Measurements from ENCODE around the gene FSD1.
"Not testable (repeated sequence)": the region's sequence is repeated elsewhere in the genome, so short reads cannot be mapped to it uniquely, and the experiment has no call there.

Gene FSD1

GRCh38 chr19:4346020-4346383, 41.6 kb downstream of the FSD1 start:
- no peak for DNase-seq

GRCh38 chr19:4347521-4347920, 43.1 kb downstream of the FSD1 start:
- DNase-seq, result no peak

- not testable (repeated sequence) for DNase-seq
Measured at GRCh38 chr19:4349225-4349624, 44.8 kb downstream of the FSD1 start.

GRCh38 chr19:4350111-4350510, 45.7 kb downstream of the FSD1 start:
- DNase-seq, result no peak

GRCh38 chr19:4350726-4351125, 46.3 kb downstream of the FSD1 start:
- no peak for DNase-seq

- DNase-seq, result no peak
Measured at GRCh38 chr19:4352701-4353121, 48.3 kb downstream of the FSD1 start.

GRCh38 chr19:4354282-4354681, 49.9 kb downstream of the FSD1 start:
- DNase-seq, result no peak

GRCh38 chr19:4354897-4355296, 50.5 kb downstream of the FSD1 start:
- DNase-seq, result no peak

GRCh38 chr19:4357095-4357797, 52.8 kb downstream of the FSD1 start:
- no peak for DNase-seq

- DNase-seq, result no peak
Measured at GRCh38 chr19:4357921-4358326, 53.5 kb downstream of the FSD1 start.

- no peak for DNase-seq
Measured at GRCh38 chr19:4358709-4359626, 54.6 kb downstream of the FSD1 start.

- no peak for DNase-seq
Measured at GRCh38 chr19:4359627-4360000, 55.2 kb downstream of the FSD1 start.

- no peak for DNase-seq
Measured at GRCh38 chr19:4360081-4360569, 55.7 kb downstream of the FSD1 start.

- DNase-seq, result no peak
Measured at GRCh38 chr19:4360641-4361151, 56.3 kb downstream of the FSD1 start.

- no peak for DNase-seq
Measured at GRCh38 chr19:4361152-4362046, 57.0 kb downstream of the FSD1 start.

GRCh38 chr19:4362101-4362828, 57.9 kb downstream of the FSD1 start:
- DNase-seq, result no peak

- no peak for DNase-seq
Measured at GRCh38 chr19:4362831-4363545, 58.6 kb downstream of the FSD1 start.

GRCh38 chr19:4363571-4364304, 59.3 kb downstream of the FSD1 start:
- DNase-seq, result no peak

GRCh38 chr19:4365341-4365740, 60.9 kb downstream of the FSD1 start:
- DNase-seq, result no peak

GRCh38 chr19:4365791-4366665, 61.6 kb downstream of the FSD1 start:
- DNase-seq, result no peak

All from SHP77 (cell line).